Measurements from ENCODE around the gene CD93.

The CD93 gene

DNA sequence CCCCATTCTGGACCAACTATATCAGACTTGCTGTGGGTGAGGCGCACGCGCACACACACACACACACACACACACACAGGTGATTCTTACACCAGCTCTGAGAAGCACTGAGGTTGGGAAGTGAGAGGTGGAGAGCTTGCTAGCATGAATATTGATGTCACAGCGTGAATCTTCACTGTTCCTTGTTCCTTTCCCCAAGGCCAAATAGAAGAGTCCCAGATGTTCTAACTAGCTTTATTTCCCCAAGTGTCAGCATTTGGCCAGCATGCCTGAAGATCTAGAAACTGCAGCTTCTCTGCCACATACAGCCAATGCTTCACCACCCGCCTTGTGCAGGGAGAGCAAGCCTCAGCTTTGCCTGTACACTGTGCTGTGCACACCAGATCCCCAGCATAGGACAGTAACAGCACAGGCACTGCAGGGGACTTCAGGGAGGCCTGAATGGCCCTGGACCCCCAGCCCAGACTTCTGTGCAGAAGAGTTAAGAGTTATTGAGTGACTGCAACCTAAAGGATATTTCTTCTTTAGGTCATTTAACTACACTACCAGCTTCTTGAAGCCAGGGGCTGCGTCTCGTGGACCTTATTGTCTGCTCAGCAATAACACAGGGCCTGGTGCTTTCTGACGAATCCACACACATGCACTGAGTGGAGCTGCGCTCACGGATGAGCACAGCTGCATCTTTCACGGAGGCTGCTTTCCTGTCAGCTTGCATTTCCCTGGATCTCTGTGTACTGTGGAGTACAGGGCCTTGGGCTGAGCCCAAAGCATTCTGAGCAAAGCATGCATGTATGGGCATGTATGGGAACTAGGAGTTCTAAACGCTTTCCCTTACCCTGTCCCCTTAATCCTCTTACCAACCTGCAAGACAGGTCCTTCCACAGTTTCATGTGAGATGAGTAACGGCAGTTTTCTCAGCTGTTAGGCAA is 13.9 kb upstream of the CD93 start:
- no peak for DNase-seq (ENCODE audit: low read depth)

GRCh38 chr20:23097636-23098580 is 11.8 kb upstream of the CD93 start:
- no peak for DNase-seq (ENCODE audit: low read depth)

- no peak for DNase-seq (ENCODE audit: low read depth)
Measured at GRCh38 chr20:23096986-23097520, 10.9 kb upstream of the CD93 start.

DNA sequence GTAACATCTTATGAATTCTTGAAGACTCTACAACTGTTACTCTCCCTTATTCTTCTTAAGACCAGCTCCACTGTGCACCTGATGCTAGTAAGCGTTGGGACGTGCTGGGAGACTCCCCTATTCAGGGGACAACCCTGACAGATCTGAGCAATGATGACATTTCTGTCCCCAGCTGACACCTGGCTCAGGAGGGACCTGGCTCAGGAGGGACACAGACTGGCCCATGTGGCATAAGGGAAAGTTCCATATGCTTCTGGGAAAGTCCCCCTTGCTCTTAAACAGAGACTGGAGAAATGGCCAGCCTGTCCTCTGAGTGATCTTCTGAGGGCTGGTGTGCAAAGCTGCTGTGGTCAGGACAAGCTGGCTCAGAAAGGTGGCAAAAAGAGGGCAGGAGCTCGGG is 10.0 kb upstream of the CD93 start:
- no peak for DNase-seq (ENCODE audit: low read depth)

GRCh38 chr20:23095499-23095898 is 9.4 kb upstream of the CD93 start:
- no peak for DNase-seq (ENCODE audit: low read depth)

GRCh38 chr20:23094927-23095326 is 8.8 kb upstream of the CD93 start:
- DNase-seq (ENCODE audit: low read depth) = no peak

GRCh38 chr20:23094213-23094896 is 8.2 kb upstream of the CD93 start:
- DNase-seq (ENCODE audit: low read depth) = no peak

- no peak for DNase-seq (ENCODE audit: low read depth)
Measured at GRCh38 chr20:23093613-23094012, 7.5 kb upstream of the CD93 start.

DNA sequence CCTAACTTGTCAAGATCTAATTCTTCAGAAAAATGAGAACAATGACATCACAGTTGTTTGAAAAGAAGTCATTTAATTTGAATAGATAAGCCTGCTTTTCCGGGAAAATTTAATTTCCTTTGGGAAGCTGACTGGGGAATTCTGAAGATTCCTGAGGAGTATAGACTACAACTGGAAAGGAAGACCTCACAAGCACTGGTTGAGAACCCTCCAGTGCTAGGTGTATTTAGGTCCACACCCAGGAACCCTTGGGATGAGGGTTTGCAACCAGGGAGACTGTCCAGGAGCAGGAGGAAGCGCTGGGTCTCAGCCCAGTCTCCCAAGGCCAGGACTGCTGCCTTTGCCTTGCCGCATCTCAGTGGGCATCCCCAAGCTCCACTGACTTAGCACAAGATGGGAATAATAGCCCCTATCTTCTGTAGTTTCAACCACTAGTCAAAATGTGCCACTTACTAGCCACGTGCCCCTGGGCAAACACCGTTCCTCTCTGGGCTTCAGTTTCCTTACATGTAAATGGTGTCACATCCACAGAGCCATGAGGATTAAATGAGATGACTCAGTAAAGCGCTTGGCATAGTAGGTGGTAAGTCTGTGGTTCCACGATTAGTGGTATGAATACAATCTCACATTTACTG is 6.9 kb upstream of the CD93 start:
- no peak for DNase-seq (ENCODE audit: low read depth)

DNA sequence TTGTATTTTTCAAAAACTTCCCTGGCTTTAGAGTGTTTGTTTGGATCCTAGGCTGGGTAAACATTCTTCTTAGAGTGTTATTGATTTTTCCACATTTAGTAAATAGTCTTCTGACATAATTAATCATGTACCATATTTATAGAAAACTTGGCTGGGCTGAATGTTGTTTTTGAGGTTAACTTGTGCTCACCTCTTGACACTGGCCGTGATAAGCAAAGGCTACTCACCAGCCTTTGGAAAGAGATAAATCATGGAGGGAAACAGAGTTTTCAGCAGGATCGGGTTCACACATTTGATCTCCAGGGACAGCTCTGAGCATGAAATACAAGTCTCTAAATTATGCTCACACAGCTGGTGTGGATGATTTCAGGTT is 6.2 kb upstream of the CD93 start:
- DNase-seq (ENCODE audit: low read depth) = no peak

- no peak for DNase-seq (ENCODE audit: low read depth)
Measured at GRCh38 chr20:23091721-23092383, 5.7 kb upstream of the CD93 start.

DNA sequence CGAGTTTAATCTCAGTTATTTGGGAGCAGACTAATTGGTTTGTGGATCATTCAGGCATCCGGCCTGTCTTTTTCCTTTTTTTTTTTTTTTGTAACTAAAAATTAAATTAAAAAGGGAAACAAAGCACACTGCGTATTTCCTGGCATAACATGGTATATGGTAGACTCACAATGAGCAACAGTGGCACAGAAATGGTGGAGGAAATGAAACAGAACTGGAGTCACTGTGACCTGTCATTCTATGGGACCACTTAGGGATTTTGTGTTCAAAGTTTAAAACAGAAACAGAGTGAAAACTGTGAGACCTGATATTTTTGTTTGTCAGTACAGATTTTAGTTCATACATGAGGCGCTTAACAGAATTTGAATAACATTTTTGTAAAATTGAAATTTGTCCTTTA is 4.8 kb upstream of the CD93 start:
- DNase-seq (ENCODE audit: low read depth) = no peak

DNA sequence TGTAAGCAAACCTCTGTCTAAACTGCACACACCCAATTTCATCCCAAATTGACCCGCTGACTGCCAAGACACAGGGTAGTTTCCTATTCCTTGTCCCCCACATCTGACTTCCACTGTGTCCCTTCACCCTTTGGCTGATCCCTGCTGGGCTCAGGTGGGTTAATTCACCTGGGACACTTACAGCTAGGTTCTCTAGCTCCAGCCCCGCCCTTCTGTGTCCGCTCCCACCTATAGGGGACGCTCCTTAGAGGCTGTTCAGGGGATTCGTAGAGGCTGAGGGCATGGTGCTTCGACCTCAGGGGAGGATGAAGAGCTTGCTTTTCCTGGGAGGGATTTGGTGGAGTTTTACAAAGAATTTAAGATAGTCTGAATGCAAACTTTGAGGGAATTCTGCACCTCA is 4.0 kb upstream of the CD93 start:
- no peak for DNase-seq (ENCODE audit: low read depth)

GRCh38 chr20:23088866-23089265 is 2.7 kb upstream of the CD93 start:
- no peak for DNase-seq (ENCODE audit: low read depth)

DNA sequence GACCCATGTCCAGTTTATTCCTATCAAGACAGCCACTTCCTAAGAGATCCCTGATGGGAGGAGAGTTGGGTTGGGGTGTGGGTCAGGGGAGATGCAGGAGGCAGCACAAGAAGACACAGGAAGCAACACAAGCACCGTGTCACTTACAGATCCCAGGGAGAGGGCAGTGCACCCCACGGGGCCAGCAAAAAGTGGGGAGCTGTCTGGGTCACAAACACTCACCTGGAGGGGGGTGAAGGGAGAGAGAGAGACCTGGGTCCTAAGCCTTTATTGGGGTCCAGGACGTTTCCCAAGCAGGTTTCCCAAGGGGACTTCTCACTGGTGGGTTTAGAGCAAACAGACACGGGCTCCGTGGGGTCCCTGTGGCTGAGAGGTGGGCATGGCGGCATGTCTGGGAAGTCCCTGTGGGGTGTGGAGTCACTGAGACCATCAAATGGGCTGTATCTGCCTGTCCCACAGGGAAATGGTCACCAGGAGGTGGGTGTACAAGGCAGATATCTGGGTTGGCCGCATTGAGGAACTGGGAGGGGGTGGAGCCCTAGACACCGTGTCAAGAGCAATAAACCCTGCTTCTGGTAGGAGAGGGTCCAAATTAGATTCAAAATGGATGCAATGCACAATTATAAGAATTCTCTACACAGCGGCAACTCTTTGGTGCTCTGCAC is 1.6 kb upstream of the CD93 start:
- no peak for DNase-seq (ENCODE audit: low read depth)

DNA sequence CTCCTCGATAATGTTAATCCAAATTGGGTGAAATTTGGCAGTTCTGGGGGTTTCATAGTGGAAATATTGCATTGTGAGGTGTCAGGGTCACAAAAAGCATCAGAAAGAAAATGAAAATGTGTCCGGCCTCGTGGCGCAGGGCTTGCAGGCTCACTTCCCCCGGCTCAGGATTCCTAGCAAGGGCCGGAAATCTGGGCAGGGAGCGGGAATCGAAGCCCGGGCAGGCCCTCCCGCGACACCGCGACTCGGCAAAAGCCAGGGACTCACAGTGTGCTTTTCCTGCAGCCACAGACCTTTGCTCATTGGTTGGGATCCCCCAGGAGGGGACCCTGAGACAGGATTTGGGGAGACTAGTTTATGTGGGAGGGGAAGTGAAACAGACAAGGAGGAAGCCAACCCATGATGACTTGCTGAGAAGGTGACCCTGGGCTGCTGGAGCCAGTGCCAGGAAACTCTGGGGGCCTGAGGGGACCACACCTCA is 847 bp upstream of the CD93 start:
- no peak for DNase-seq (ENCODE audit: low read depth)

- DNase-seq (ENCODE audit: low read depth) = no peak
Measured at GRCh38 chr20:23085436-23086055, 578 bp downstream of the CD93 start.

- DNase-seq (ENCODE audit: low read depth) = no peak
Measured at GRCh38 chr20:23084845-23085365, 1.2 kb downstream of the CD93 start.

- no peak for DNase-seq (ENCODE audit: low read depth)
Measured at GRCh38 chr20:23084282-23084844, 1.8 kb downstream of the CD93 start.

All from stromal cell of bone marrow (primary cell).